PC-9 (cell line): ENCODE measurements around the gene SCRN2. TPM values are rescaled to one million over a fixed set of nuclear protein-coding genes. Genes with fewer than 3 reads are reported as not detected.
A peak's percentile ranks its signal among the peaks of the same experiment; 100 is the strongest.

ENCODE experiments used
- BruUV-seq: library from RNA; stranded (reverse); fragments of 400-500 nt; replicated peaks from 2 replicates; lab custom pipeline; 2021; lab: Mats Ljungman, UMichigan
- CTCF ChIA-PET: fragments of 300-600 bp; sonication (Branson Sonifier 250); formaldehyde crosslinking; loops from one replicate; lab custom pipeline; 2022; ENCODE audit warnings: antibody characterized with exemption; lab: Charles Lee
- POLR2A ChIA-PET: fragments of 300-600 bp; sonication (Branson Sonifier 250); formaldehyde crosslinking; loops from one replicate; lab custom pipeline; 2022; ENCODE audit warnings: antibody characterized with exemption; ENCODE audit not compliant: unreplicated experiment; lab: Charles Lee
- DNase-seq, 2 experiments: peaks; one replicate each; pipeline versions ENCODE4 v3.0.0 to v3.0.0-alpha.2; 2015 to 2022; ENCODE audit warnings: mixed read lengths in 1 of 2
- H2AFZ ChIP-seq: fragments of 200-600 bp; sonication (generic); 2 replicates; pipeline ENCODE4 v1.8.1; 2017; ENCODE audit warnings: antibody characterized with exemption
- H3F3A ChIP-seq: fragments of 200-600 bp; sonication (generic); 2 replicates; pipeline ENCODE4 v1.8.1; 2017; ENCODE audit warnings: antibody characterized with exemption, mild to moderate bottlenecking, low read depth; ENCODE audit not compliant: insufficient read depth
- H3K27ac ChIP-seq: fragments of 200-600 bp; sonication (generic); 2 replicates; pipeline ENCODE4 v1.6.1; 2016; ENCODE audit warnings: mixed run types
- H3K27me3 ChIP-seq: fragments of 200-600 bp; sonication (generic); 2 replicates; pipeline ENCODE4 v1.6.1; 2016; ENCODE audit warnings: low read depth, mixed run types; ENCODE audit not compliant: insufficient read depth
- H3K36me3 ChIP-seq: fragments of 200-600 bp; sonication (generic); 2 replicates; pipeline ENCODE4 v1.6.1; 2016; ENCODE audit warnings: low read depth, mixed run types
- H3K4me1 ChIP-seq: fragments of 200-600 bp; sonication (generic); replicated peaks from 2 replicates; pipeline ENCODE4 v1.6.1; 2016; ENCODE audit warnings: mixed run types; ENCODE audit not compliant: insufficient read depth
- H3K4me2 ChIP-seq: fragments of 200-600 bp; sonication (generic); 2 replicates; pipeline ENCODE4 v1.6.1; 2017; ENCODE audit warnings: mixed run types
- H3K4me3 ChIP-seq: fragments of 200-600 bp; sonication (generic); 2 replicates; pipeline ENCODE4 v1.6.1; 2016; ENCODE audit warnings: mixed run types
- H3K79me2 ChIP-seq: fragments of 200-600 bp; sonication (generic); 2 replicates; pipeline ENCODE4 v1.6.1; 2017; ENCODE audit warnings: low read depth, mixed run types
- H3K9me2 ChIP-seq: fragments of 200-600 bp; sonication (generic); 2 replicates; pipeline ENCODE4 v1.8.1; 2017; ENCODE audit warnings: mild to moderate bottlenecking; ENCODE audit not compliant: insufficient read depth
- H3K9me3 ChIP-seq: fragments of 200-600 bp; sonication (generic); 2 replicates; pipeline ENCODE4 v1.8.1; 2016; ENCODE audit warnings: low read depth; ENCODE audit not compliant: insufficient read depth
- H4K20me1 ChIP-seq: fragments of 200-600 bp; sonication (generic); 2 replicates; pipeline ENCODE4 v1.8.1; 2017; ENCODE audit not compliant: insufficient read depth
- EZH2 ChIP-seq: fragments of 200-600 bp; sonication (generic); IDR thresholded peaks from 2 replicates; pipeline ENCODE4 v1.8.0; 2017; ENCODE audit warnings: antibody characterized with exemption, low read depth
- intact Hi-C: fragments of 100-400 bp; cut with micrococcal nuclease; formaldehyde crosslinking; loops from one replicate; pipeline ENCODE4 v1.10.0; 2022; ENCODE audit not compliant: unreplicated experiment
- total RNA-seq: library from RNA; stranded (reverse); gene quantifications from 2 replicates; pipeline ENCODE4 v1.2.3, GENCODE V29; 2021
- TF ChIP-seq, protein P1 (sequence below): fragments of 200-600 bp; sonication (generic); conservative IDR thresholded peaks from 2 replicates; pipeline ENCODE4 v1.6.1; 2017; ENCODE audit warnings: mixed run types, antibody characterized with exemption, mild to moderate bottlenecking, moderate library complexity

Gene SCRN2
- total RNA-seq, 1 experiment from 2014 or later: 31.7 TPM

DNA sequence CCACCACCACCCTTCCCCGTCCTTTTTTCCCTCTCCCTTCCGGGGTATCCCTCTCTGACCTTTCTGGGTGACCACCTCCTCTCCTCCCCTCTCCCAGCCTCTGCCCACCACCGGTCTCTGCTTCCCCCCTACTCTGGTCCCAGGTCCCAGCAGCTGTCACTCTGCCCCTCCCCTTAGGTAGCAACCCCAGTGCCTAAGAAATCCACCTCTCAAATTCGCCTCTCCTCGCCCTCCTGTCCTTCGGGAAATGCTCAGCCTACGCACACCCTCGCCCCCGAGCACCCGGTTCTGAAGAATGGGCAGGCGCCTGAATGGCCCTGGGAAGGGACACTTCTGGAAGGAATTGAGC is 10.7 kb upstream of the SCRN2 start:
- Histone ChIP-seq H4K20me1 (peaks cover 8% of the 10 kb centered on the region; the same call in 1 of the 2 replicates), H2AFZ (no peak overlapping the region), H3K4me2 (0 out of 2 replicates have a peak overlapping the region, but pooled peaks have one; percentile 27), H3K9me3 (no peaks in the 10 kb centered on the region), H3F3A (0 out of 2 replicates have a peak, but pooled peaks cover 3% of the 10 kb centered on the region), H3K79me2 (peaks cover 41% of the 10 kb centered on the region), H3K27me3 (no peaks in the 10 kb centered on the region), H3K36me3 (0 out of 2 replicates have a peak, but pooled peaks cover 6% of the 10 kb centered on the region), H3K9me2 (no peaks in the 10 kb centered on the region), H3K4me1 (peaks cover 35% of the 10 kb centered on the region), H3K27ac (no peak overlapping the region), H3K4me3 (no peak overlapping the region)
- no peak for TF ChIP-seq EZH2
- TF ChIP-seq, protein P1, sequence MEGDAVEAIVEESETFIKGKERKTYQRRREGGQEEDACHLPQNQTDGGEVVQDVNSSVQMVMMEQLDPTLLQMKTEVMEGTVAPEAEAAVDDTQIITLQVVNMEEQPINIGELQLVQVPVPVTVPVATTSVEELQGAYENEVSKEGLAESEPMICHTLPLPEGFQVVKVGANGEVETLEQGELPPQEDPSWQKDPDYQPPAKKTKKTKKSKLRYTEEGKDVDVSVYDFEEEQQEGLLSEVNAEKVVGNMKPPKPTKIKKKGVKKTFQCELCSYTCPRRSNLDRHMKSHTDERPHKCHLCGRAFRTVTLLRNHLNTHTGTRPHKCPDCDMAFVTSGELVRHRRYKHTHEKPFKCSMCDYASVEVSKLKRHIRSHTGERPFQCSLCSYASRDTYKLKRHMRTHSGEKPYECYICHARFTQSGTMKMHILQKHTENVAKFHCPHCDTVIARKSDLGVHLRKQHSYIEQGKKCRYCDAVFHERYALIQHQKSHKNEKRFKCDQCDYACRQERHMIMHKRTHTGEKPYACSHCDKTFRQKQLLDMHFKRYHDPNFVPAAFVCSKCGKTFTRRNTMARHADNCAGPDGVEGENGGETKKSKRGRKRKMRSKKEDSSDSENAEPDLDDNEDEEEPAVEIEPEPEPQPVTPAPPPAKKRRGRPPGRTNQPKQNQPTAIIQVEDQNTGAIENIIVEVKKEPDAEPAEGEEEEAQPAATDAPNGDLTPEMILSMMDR: no peak
- POLR2A ChIA-PET: interaction anchor here (0.6 kb wide), 1 partner anchor 32 kb away, joined by 3 read pairs; no protein-coding TSS in a partner anchor
- no TSS peak for BruUV-seq
- CTCF ChIA-PET: no interaction called here
- intact Hi-C loops: loop anchor here (1.0 kb wide), 1 partner anchor 34 kb away; no protein-coding TSS in a partner anchor
- no peak for DNase-seq

DNA sequence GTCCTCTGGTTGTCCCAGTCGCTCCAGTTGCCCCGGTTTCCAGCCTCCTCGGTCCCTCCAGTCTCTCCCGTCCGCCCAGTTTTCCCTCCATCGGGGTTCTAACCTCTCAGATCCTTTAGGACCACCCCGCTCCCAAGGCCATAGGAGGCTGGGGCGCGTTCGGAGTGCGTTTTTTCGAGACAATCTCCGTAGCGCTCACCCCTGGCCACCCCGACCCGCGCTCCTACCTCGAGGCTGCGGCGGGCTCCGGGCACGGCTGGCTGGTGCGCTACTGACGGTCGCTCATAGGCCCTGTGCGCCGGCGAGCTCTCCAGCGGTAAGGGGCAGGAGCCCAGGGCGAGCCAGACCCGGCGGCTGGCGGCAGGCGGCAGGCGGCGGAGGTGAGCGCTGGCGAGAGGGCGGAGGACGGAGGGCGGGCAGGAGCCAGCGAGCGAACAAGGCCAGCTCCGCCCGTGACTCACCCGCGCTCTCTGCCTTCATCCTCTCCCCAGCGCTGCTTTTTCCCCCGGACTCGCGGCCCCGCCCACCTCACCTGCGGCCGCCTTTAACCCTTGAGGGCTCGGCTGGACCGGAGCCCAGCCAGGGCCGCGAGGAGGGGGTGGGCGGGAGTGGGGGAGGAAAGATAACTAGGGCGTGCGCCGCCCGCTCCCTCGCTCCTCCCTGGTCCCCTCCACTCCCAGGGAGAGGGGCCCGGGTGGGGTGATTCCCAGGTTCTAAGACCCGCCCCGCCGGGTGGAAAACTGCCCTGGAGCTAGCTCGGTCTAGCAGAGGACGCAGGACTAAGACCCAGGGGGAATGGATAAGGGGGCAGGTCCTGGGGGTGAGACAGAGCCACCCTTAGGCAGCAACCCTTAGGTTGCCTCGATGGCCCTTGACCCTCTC is 9.9 kb upstream of the SCRN2 start, which contains the start of gene SP6:
TSS of gene SP6 (minus strand) at position 472 of the 882 bp plus-strand sequence. CDS start 2,734 bp downstream, outside the sequence.
- Histone ChIP-seq H4K20me1 (peaks cover 8% of the 10 kb centered on the region; the same call in 1 of the 2 replicates), H3F3A (peaks cover 9% of the 10 kb centered on the region; the same call in 1 of the 2 replicates), H3K4me1 (peaks cover 33% of the 10 kb centered on the region), H3K79me2 (peaks cover 49% of the 10 kb centered on the region), H3K4me2 (peak within 1 kb of the TSS; percentile 88), H3K9me3 (no peaks in the 10 kb centered on the region), H3K27me3 (no peaks in the 10 kb centered on the region), H3K4me3 (peak within 1 kb of the TSS; percentile 72), H3K36me3 (peaks cover 8% of the 10 kb centered on the region; the same call in 1 of the 2 replicates), H3K27ac (peak within 1 kb of the TSS; percentile 55), H3K9me2 (no peaks in the 10 kb centered on the region), H2AFZ (peak within 1 kb of the TSS; percentile 80)
- no peak for TF ChIP-seq EZH2
- TF ChIP-seq, protein P1: no peak; the same call in 1 of the 2 replicates
- ChIA-PET CTCF (interaction anchor here (0.7 to 1.7 kb wide), 2 partner anchors 39 to 120 kb away, joined by 5 to 6 read pairs; partner anchors contain the start of gene CDK5RAP3), POLR2A (interaction anchor here (0.5 to 0.9 kb wide), 4 partner anchors 12 to 34 kb away, joined by 3 to 5 read pairs (median 4); no protein-coding TSS in a partner anchor)
- intact Hi-C loops: loop anchor here (1.0 kb wide), 1 partner anchor 34 kb away; no protein-coding TSS in a partner anchor
- no TSS peak for BruUV-seq
- DNase-seq: peak; percentile 86 to 88

DNA sequence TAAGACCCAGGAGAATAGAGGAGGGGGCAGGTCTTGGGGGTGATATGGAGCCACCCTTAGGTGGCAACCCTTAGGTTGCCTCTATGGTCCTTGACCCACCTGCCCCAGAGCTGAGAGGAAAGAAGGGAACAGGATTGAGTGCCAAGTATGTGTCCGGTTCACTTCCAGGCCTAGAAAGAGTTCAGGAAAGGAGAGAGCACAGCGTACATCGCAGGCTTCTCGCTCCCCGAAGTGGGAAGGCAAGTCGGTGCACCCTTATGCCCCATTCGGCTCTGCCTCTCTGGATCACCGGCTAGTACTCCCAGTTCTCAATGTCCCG is 9.3 kb upstream of the SCRN2 start:
- peaks cover 39% of the 10 kb centered on the region for H3K4me1 ChIP-seq
- CTCF ChIA-PET: interaction anchor here (0.7 to 1.7 kb wide), 2 partner anchors 39 to 121 kb away, joined by 5 to 6 read pairs; partner anchors contain the start of gene CDK5RAP3
- no peak for DNase-seq
- no peak for TF ChIP-seq EZH2
- TF ChIP-seq, protein P1: no peak
- intact Hi-C loops: no loop called here
- H2AFZ ChIP-seq: peak overlapping the region; percentile 80
- H3K27me3 ChIP-seq: no peaks in the 10 kb centered on the region
- peak overlapping the region; percentile 55 for H3K27ac ChIP-seq
- POLR2A ChIA-PET: interaction anchor here (0.5 to 0.9 kb wide), 3 partner anchors 13 to 35 kb away, joined by 4 to 5 read pairs (median 4); no protein-coding TSS in a partner anchor
- peaks cover 15% of the 10 kb centered on the region; the same call in 1 of the 2 replicates for H3F3A ChIP-seq
- H3K4me2 ChIP-seq: peak overlapping the region; percentile 88
- H3K9me3 ChIP-seq: no peaks in the 10 kb centered on the region
- peak overlapping the region; percentile 72 for H3K4me3 ChIP-seq
- H3K9me2 ChIP-seq: no peaks in the 10 kb centered on the region
- BruUV-seq: no TSS peak
- peaks cover 10% of the 10 kb centered on the region; the same call in 1 of the 2 replicates for H3K36me3 ChIP-seq
- peaks cover 8% of the 10 kb centered on the region; the same call in 1 of the 2 replicates for H4K20me1 ChIP-seq
- peaks cover 55% of the 10 kb centered on the region for H3K79me2 ChIP-seq
